CD4-positive, alpha-beta memory T cell (primary cell): ENCODE results near the gene TRPC4. TPM values are rescaled to one million over a fixed set of nuclear protein-coding genes. Genes with fewer than 3 reads are reported as not detected.
A peak's percentile ranks its signal among the peaks of the same experiment; 100 is the strongest.

Experiments
- CTCF ChIA-PET: fragments of 350-600 bp; sonication (Branson Sonifier 250); formaldehyde crosslinking; loops from one replicate; lab custom pipeline; 2021; ENCODE audit warnings: inconsistent platforms; ENCODE audit not compliant: partially characterized antibody; lab: Charles Lee
- POLR2A ChIA-PET: fragments of 350-600 bp; sonication (Branson Sonifier 250); formaldehyde crosslinking; loops from one replicate; lab custom pipeline; 2021; ENCODE audit not compliant: partially characterized antibody; lab: Charles Lee
- DNase-seq, 5 donors: peaks; one replicate each; pipeline versions ENCODE4 v3.0.0 to v3.0.0-alpha.2; 2020 to 2022; ENCODE audit warnings: mixed read lengths in 1 of 5
- H3K27ac ChIP-seq: one replicate; pipeline ENCODE4 v1.7.0; 2013; ENCODE audit warnings: low read depth, low read length
- H3K27me3 ChIP-seq: 2 replicates; pipeline ENCODE4 v1.7.0; 2013; ENCODE audit warnings: mild to moderate bottlenecking, low read length, moderate library complexity; ENCODE audit not compliant: insufficient read depth
- H3K36me3 ChIP-seq: 2 replicates; pipeline ENCODE4 v1.7.0; 2013; ENCODE audit warnings: mild to moderate bottlenecking, low read length, moderate library complexity; ENCODE audit not compliant: insufficient read depth
- H3K4me1 ChIP-seq: 2 replicates; pipeline ENCODE4 v1.7.0; 2013; ENCODE audit warnings: mild to moderate bottlenecking, low read length, moderate library complexity; ENCODE audit not compliant: insufficient read depth
- H3K4me3 ChIP-seq, 2 donors: one replicate each; pipeline ENCODE4 v1.7.0; 2013; ENCODE audit warnings: low read length in 2 of 2, mild to moderate bottlenecking in 1 of 2
- H3K9me3 ChIP-seq, 2 donors: one replicate each; pipeline ENCODE4 v1.7.0; 2013; ENCODE audit warnings: low read length in 2 of 2, control low read depth in 1 of 2; ENCODE audit not compliant: control insufficient read depth in 1 of 2
- H3K27ac Mint-ChIP-seq, 7 donors: one replicate each; pipeline ENCODE4 v1.8.0; 2020 to 2021; ENCODE audit warnings: mixed read lengths in 7 of 7, mild to moderate bottlenecking in 6 of 7, inconsistent platforms in 3 of 7, moderate library complexity in 3 of 7
- H3K27me3 Mint-ChIP-seq, 2 donors: one replicate each; pipeline ENCODE4 v1.8.0; 2020 to 2021; ENCODE audit warnings: mixed read lengths in 2 of 2
- H3K36me3 Mint-ChIP-seq, 2 donors: one replicate each; pipeline ENCODE4 v1.8.0; 2020 to 2021; ENCODE audit warnings: mixed read lengths in 2 of 2, inconsistent platforms in 1 of 2, mild to moderate bottlenecking in 1 of 2
- H3K4me1 Mint-ChIP-seq, 4 donors: one replicate each; pipeline ENCODE4 v1.8.0; 2020 to 2021; ENCODE audit warnings: mixed read lengths in 4 of 4, mild to moderate bottlenecking in 1 of 4
- H3K4me3 Mint-ChIP-seq, 8 donors: one replicate each; pipeline ENCODE4 v1.8.0; 2020 to 2021; ENCODE audit warnings: mixed read lengths in 8 of 8, mild to moderate bottlenecking in 7 of 8, moderate library complexity in 6 of 8, inconsistent platforms in 3 of 8
- H3K9me3 Mint-ChIP-seq, 8 donors: one replicate each; pipeline ENCODE4 v1.8.0; 2020 to 2021; ENCODE audit warnings: mixed read lengths in 8 of 8, mild to moderate bottlenecking in 5 of 8, inconsistent platforms in 3 of 8, moderate library complexity in 1 of 8
- intact Hi-C: fragments of 100-400 bp; cut with micrococcal nuclease; formaldehyde crosslinking; loops from one replicate; pipeline ENCODE4 v1.15.1; 2023
- polyA plus RNA-seq, 2 donors: library from polyadenylated mRNA; unstranded; fragments of 300-500 nt; fragmentation: Illumina TruSeq; gene quantifications; one replicate each; pipeline ENCODE4 v1.2.3, GENCODE V29; 2021
- total RNA-seq, 2 experiments: library from RNA; stranded (reverse); gene quantifications; one replicate each; pipeline ENCODE4 v1.2.3, GENCODE V29; 2021

Gene TRPC4
- total and polyA plus RNA-seq, 4 experiments from 2014 or later, result not detected

DNA sequence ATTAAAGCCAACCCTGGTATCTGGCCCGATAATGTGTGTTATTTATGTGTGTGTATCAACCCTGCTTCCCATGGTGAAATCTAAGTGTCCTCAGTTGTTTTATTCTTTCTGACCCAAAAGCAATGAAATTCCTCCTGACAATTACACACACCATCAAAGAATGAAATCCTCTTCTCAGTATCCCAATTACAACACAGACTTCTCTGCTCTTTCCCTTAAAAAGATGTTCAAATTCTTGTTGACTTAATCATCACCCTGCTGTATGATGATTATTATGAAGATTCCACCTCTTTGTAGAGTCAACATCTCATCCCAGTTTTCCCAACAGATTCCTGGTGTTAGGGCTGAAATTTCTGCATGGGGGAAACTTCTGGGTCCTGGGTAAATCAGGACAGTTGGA is 8.9 kb upstream of the TRPC4 start:
- no peaks in the 10 kb centered on the region for H3K36me3 ChIP-seq
- intact Hi-C loops, result no loop called here
- H3K36me3 Mint-ChIP-seq, result no peaks in the 10 kb centered on the region
- DNase-seq, result no peak
- no peaks in the 10 kb centered on the region for H3K4me1 ChIP-seq
- H3K4me3 Mint-ChIP-seq, result no peak overlapping the region
- no peak overlapping the region for H3K27ac ChIP-seq
- H3K9me3 ChIP-seq, result no peaks in the 10 kb centered on the region
- H3K27me3 Mint-ChIP-seq, result peaks cover 0 to 2% of the 10 kb centered on the region in 2 donors
- H3K4me3 ChIP-seq, result no peak overlapping the region
- POLR2A ChIA-PET, result no interaction called here
- H3K4me1 Mint-ChIP-seq, result no peaks in the 10 kb centered on the region
- H3K27me3 ChIP-seq, result no peaks in the 10 kb centered on the region
- H3K27ac Mint-ChIP-seq, result no peak overlapping the region
- H3K9me3 Mint-ChIP-seq, result peaks cover 0 to 5% (median 0%) of the 10 kb centered on the region in 8 donors
- CTCF ChIA-PET, result no interaction called here

DNA sequence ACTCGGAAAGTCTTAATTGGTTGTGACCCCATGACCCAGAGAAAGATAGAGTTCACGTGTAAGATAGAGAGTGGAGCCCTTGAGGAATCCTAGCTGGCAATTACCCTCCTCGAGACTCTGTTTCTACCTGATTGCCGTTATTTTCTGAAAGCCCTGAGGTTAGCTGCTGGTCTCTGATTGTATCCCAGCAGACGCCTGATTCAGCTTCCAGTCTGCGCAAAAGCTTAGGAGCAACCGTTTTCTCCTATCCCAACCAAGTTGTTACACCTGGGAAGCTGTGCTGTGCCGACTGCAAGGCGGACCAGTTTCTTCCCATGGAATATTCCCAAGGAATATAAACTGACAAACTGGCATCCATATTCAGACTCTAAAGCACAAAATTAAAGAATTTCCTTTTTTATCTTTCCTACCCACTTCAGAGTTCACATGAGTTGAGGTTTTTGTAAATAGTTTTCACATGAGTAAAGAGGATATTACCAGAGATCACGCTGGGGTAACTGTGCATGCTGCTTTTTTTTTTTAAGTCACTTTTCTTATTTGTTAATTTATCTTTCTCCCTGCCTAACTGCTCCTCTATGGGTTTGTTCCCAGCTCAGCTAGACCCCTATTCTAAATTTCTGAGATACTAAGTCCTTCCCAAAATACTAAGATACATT is 1.5 kb upstream of the TRPC4 start:
- intact Hi-C loops, result no loop called here
- H3K27ac Mint-ChIP-seq, result no peak overlapping the region

DNA sequence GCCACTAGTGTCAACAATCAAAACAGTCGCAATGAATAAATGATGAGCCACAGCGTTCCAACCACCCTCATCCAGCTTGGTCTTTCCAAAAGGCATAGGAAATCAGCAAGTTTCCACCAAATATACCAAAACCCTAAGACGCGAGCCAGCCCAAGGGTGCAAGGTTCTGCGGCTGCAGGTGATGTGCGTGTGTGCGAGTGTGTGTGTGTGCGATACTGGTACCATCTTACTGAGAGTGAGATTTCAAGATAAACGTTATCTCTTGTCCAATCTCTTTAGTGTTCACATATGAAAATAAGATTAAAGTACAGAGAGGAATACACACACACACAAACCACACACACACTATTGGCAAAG is 895 bp upstream of the TRPC4 start:
- Histone ChIP-seq H3K9me3 (no peaks in the 10 kb centered on the region), H3K27me3 (no peaks in the 10 kb centered on the region), H3K4me3 (no peak overlapping the region), H3K4me1 (no peaks in the 10 kb centered on the region), H3K36me3 (no peaks in the 10 kb centered on the region), H3K27ac (no peak overlapping the region)
- H3K36me3 Mint-ChIP-seq, result no peaks in the 10 kb centered on the region
- peaks cover 2 to 12% (median 5%) of the 10 kb centered on the region in 4 donors for H3K4me1 Mint-ChIP-seq
- ChIA-PET POLR2A (no interaction called here), CTCF (no interaction called here)
- no peak for DNase-seq
- intact Hi-C loops, result no loop called here
- H3K27ac Mint-ChIP-seq, result no peak overlapping the region
- H3K27me3 Mint-ChIP-seq, result peaks cover 17 to 18% of the 10 kb centered on the region in 2 donors
- H3K9me3 Mint-ChIP-seq, result peaks cover 0 to 8% (median 5%) of the 10 kb centered on the region in 8 donors
- H3K4me3 Mint-ChIP-seq, result peak overlapping the region in 1 of 8 donors; percentile 31

More for the DNA sequence above, 1.5 kb upstream of the TRPC4 start:
- H3K27ac ChIP-seq, result no peak overlapping the region
- H3K4me1 Mint-ChIP-seq, result peaks cover 2 to 12% (median 5%) of the 10 kb centered on the region in 4 donors
- H3K9me3 ChIP-seq, result no peaks in the 10 kb centered on the region
- H3K27me3 Mint-ChIP-seq, result peaks cover 17 to 18% of the 10 kb centered on the region in 2 donors
- H3K36me3 Mint-ChIP-seq, result no peaks in the 10 kb centered on the region
- no peak overlapping the region for H3K4me3 Mint-ChIP-seq
- ChIA-PET POLR2A (no interaction called here), CTCF (no interaction called here)
- no peak overlapping the region for H3K4me3 ChIP-seq
- DNase-seq, result no peak
- H3K4me1 ChIP-seq, result no peaks in the 10 kb centered on the region
- H3K9me3 Mint-ChIP-seq, result peaks cover 0 to 8% (median 5%) of the 10 kb centered on the region in 8 donors
- no peaks in the 10 kb centered on the region for H3K27me3 ChIP-seq
- H3K36me3 ChIP-seq, result no peaks in the 10 kb centered on the region

DNA sequence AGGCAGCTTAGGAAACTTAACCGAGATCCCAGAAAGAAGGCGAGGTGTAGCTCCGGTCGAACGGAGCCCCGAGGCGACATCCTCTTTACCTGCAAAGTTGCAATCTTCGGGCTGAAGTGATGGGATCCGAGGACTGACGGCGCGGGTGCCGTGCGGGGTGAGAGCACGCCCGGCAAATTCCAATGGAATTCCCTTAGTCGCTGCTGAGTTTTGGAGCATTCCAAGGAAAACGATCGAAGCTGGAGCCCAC is 141 bp downstream of the TRPC4 start:
- no peak overlapping the region for H3K27ac ChIP-seq
- peaks cover 0 to 8% (median 5%) of the 10 kb centered on the region in 8 donors for H3K9me3 Mint-ChIP-seq
- CTCF ChIA-PET, result no interaction called here
- no peaks in the 10 kb centered on the region for H3K36me3 ChIP-seq
- no peak for DNase-seq
- H3K4me3 Mint-ChIP-seq, result peak overlapping the region in 3 of 8 donors; percentile 10 to 38 (median 23)
- H3K4me3 ChIP-seq, result no peak overlapping the region
- no peaks in the 10 kb centered on the region for H3K9me3 ChIP-seq
- intact Hi-C loops, result no loop called here
- no peaks in the 10 kb centered on the region for H3K27me3 ChIP-seq
- H3K27me3 Mint-ChIP-seq, result peaks cover 17% of the 10 kb centered on the region in 2 donors
- no peaks in the 10 kb centered on the region for H3K4me1 ChIP-seq
- POLR2A ChIA-PET, result no interaction called here
- peaks cover 2 to 12% (median 5%) of the 10 kb centered on the region in 4 donors for H3K4me1 Mint-ChIP-seq
- no peaks in the 10 kb centered on the region for H3K36me3 Mint-ChIP-seq
- H3K27ac Mint-ChIP-seq, result no peak overlapping the region

DNA sequence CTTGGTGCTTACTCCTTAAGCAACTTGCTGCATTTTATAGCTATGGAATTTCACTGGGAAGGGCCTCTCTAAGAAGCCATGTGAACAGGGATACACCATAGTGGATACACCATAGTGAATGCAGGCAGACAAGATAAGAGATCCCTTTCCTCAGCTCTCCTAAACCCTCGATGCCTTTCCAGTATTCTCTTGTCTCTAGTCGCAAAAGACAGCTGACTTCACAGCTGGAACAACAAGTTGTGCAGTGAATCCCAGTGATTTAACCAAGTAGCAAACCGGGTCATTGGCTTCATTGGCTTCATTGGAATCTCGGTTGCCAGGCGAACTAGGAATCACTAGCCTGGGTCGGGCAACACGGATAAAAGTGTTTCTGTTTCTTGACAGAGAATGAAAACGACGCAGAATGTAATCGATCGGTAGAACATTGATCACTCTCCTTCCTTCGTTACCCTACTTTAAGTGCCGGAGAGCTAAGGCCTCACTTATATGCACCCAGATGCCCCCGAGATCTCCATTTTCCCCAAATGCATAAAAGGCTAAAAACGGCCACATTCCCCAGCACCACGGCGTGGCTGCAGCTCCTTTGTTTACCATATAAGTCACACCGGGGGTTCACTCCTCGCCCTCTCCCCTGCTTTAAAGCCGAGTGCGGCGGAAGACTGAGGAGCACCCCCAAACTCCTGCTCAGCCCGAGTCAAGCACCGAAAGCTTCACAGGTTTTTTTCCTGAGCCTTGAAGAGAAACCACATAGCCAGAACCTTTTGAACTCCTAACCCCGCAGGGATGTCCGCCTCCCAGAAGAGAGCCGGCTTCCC is 674 bp downstream of the TRPC4 start:
- H3K4me3 Mint-ChIP-seq, result peak overlapping the region in 3 of 8 donors; percentile 10 to 38 (median 24)
- H3K9me3 ChIP-seq, result no peaks in the 10 kb centered on the region
- intact Hi-C loops, result no loop called here
- ChIA-PET POLR2A (no interaction called here), CTCF (no interaction called here)
- peaks cover 2 to 12% (median 5%) of the 10 kb centered on the region in 4 donors for H3K4me1 Mint-ChIP-seq
- H3K27ac Mint-ChIP-seq, result no peak overlapping the region
- no peaks in the 10 kb centered on the region for H3K27me3 ChIP-seq
- peaks cover 17% of the 10 kb centered on the region in 2 donors for H3K27me3 Mint-ChIP-seq
- no peaks in the 10 kb centered on the region for H3K36me3 ChIP-seq
- no peak overlapping the region for H3K4me3 ChIP-seq
- H3K4me1 ChIP-seq, result no peaks in the 10 kb centered on the region
- no peak overlapping the region for H3K27ac ChIP-seq
- H3K9me3 Mint-ChIP-seq, result peaks cover 0 to 8% (median 5%) of the 10 kb centered on the region in 8 donors
- no peak for DNase-seq
- no peaks in the 10 kb centered on the region for H3K36me3 Mint-ChIP-seq

DNA sequence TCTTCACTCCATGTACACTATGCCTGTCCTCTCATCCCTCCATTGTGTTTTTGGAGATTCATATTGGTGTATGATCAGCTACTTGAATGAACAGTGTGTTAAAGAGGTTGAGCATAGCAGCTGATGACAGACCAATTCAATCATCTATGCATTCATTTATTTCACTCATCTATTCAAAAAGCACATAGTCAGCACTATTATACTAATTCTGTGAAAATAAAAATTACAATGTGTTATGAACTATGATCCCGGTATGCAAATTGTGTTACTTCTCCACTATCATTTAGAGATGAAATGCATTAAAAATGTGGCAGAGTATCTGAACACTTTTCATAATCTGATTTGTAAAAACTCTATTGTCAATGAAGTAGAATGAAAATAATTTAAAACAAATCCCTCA is 5.9 kb downstream of the TRPC4 start:
- H3K4me1 ChIP-seq, result no peaks in the 10 kb centered on the region
- no peaks in the 10 kb centered on the region for H3K27me3 ChIP-seq
- no peak overlapping the region for H3K27ac Mint-ChIP-seq
- CTCF ChIA-PET, result no interaction called here
- H3K4me3 Mint-ChIP-seq, result no peak overlapping the region
- peaks cover 0 to under 1% (median 0%) of the 10 kb centered on the region in 4 donors for H3K4me1 Mint-ChIP-seq
- POLR2A ChIA-PET, result no interaction called here
- DNase-seq, result no peak
- intact Hi-C loops, result no loop called here
- no peaks in the 10 kb centered on the region for H3K36me3 Mint-ChIP-seq
- H3K27me3 Mint-ChIP-seq, result peaks cover under 1 to 2% of the 10 kb centered on the region in 2 donors
- no peak overlapping the region for H3K4me3 ChIP-seq
- H3K27ac ChIP-seq, result no peak overlapping the region
- no peaks in the 10 kb centered on the region for H3K9me3 ChIP-seq
- H3K36me3 ChIP-seq, result no peaks in the 10 kb centered on the region
- no peaks in the 10 kb centered on the region for H3K9me3 Mint-ChIP-seq

DNA sequence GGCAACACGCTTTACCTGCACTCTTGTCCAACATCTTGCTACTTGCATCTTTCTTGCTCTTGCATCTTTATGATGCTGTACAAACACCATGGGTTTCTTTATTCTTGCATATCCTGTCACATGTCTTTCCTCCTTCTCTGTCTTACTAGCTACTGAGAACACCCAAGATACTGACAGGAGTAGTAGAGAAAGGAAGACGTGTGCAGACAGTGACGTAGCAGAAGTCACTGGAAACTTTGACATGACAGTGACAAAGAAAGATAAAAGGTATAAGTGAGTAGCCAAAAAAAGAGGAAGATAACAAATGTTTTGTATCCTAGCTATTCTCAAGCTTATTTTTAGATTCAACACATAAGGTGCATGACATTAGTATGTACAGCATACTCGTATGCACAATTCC is 34.2 kb downstream of the TRPC4 start:
- H3K4me3 ChIP-seq, result no peak overlapping the region
- ChIA-PET CTCF (no interaction called here), POLR2A (no interaction called here)
- H3K4me1 Mint-ChIP-seq, result no peaks in the 10 kb centered on the region
- no peaks in the 10 kb centered on the region for H3K4me1 ChIP-seq
- no peak overlapping the region for H3K27ac ChIP-seq
- H3K4me3 Mint-ChIP-seq, result no peak overlapping the region
- H3K27ac Mint-ChIP-seq, result no peak overlapping the region
- no peaks in the 10 kb centered on the region for H3K27me3 Mint-ChIP-seq
- no peaks in the 10 kb centered on the region for H3K27me3 ChIP-seq
- intact Hi-C loops, result no loop called here
- H3K9me3 ChIP-seq, result no peaks in the 10 kb centered on the region
- no peaks in the 10 kb centered on the region for H3K36me3 ChIP-seq
- H3K9me3 Mint-ChIP-seq, result peaks cover 0 to 11% (median 3%) of the 10 kb centered on the region in 8 donors
- no peaks in the 10 kb centered on the region for H3K36me3 Mint-ChIP-seq
- no peak for DNase-seq
